DOHH2 (cell line): ENCODE results near the gene CDK19.

Experiments used
- H3F3A ChIP-seq: fragments of 200-600 bp; sonication (generic), shearing (Covaris generic); 2 replicates; pipeline ENCODE4 v1.6.0; 2016; ENCODE audit warnings: antibody characterized with exemption, mild to moderate bottlenecking; ENCODE audit not compliant: control insufficient read depth, insufficient read depth
- H3K27ac ChIP-seq: fragments of 200-600 bp; sonication (generic); 2 replicates; pipeline ENCODE4 v1.5.1; 2014; ENCODE audit warnings: low read depth, mild to moderate bottlenecking, low read length, moderate library complexity
- H3K27me3 ChIP-seq: fragments of 200-600 bp; sonication (generic); 2 replicates; pipeline ENCODE4 v1.6.1; 2014; ENCODE audit warnings: mild to moderate bottlenecking, low read length, mixed read lengths; ENCODE audit not compliant: control insufficient read depth
- H3K36me3 ChIP-seq: fragments of 200-600 bp; sonication (generic); 2 replicates; pipeline ENCODE4 v1.6.1; 2014; ENCODE audit warnings: mild to moderate bottlenecking, low read length, moderate library complexity, mixed read lengths; ENCODE audit not compliant: control insufficient read depth
- H3K4me1 ChIP-seq: fragments of 200-600 bp; sonication (generic); 2 replicates; pipeline ENCODE4 v1.6.1; 2014; ENCODE audit warnings: mild to moderate bottlenecking, low read length, mixed read lengths; ENCODE audit not compliant: control insufficient read depth
- H3K4me2 ChIP-seq: fragments of 200-600 bp; sonication (generic); 2 replicates; pipeline ENCODE4 v1.6.0; 2014; ENCODE audit warnings: mild to moderate bottlenecking, low read length, moderate library complexity
- H3K4me3 ChIP-seq: fragments of 200-600 bp; sonication (generic); 2 replicates; pipeline ENCODE4 v1.5.1; 2014; ENCODE audit warnings: mild to moderate bottlenecking, low read length, mixed read lengths
- H3K79me2 ChIP-seq: fragments of 200-600 bp; sonication (generic); 2 replicates; pipeline ENCODE4 v1.6.1; 2014; ENCODE audit warnings: mild to moderate bottlenecking, low read length, mixed read lengths; ENCODE audit not compliant: control insufficient read depth
- H3K9me2 ChIP-seq: fragments of 200-600 bp; sonication (generic); replicated peaks from 2 replicates; pipeline ENCODE4 v1.6.1; 2014; ENCODE audit warnings: mild to moderate bottlenecking, low read length, mixed read lengths; ENCODE audit not compliant: control insufficient read depth
- H3K9me3 ChIP-seq: fragments of 200-600 bp; sonication (generic); 2 replicates; pipeline ENCODE4 v1.6.1; 2014; ENCODE audit warnings: antibody characterized with exemption, low read length, mixed read lengths; ENCODE audit not compliant: control insufficient read depth, insufficient read depth
- H4K20me1 ChIP-seq: fragments of 200-600 bp; sonication (generic); 2 replicates; pipeline ENCODE4 v1.6.0; 2014; ENCODE audit warnings: low read depth, mild to moderate bottlenecking, antibody characterized with exemption, low read length, moderate library complexity; ENCODE audit not compliant: control insufficient read depth, insufficient read depth
- EZH2phosphoT487 ChIP-seq: fragments of 200-600 bp; sonication (generic); IDR thresholded peaks from 2 replicates; pipeline ENCODE4 v1.6.1; 2017; ENCODE audit warnings: borderline replicate concordance, mild to moderate bottlenecking, antibody characterized with exemption, low read length, moderate library complexity, mixed read lengths
- TF ChIP-seq, protein P1 (sequence below): fragments of 200-600 bp; sonication (generic); IDR thresholded peaks from one replicate; pipeline ENCODE4 v1.5.1; 2014; ENCODE audit warnings: antibody characterized with exemption, mild to moderate bottlenecking, low read depth, low read length; ENCODE audit not compliant: poor library complexity, severe bottlenecking

Gene CDK19

GRCh38 chr6:110800196-110800838 is 15.0 kb downstream of the CDK19 start:
- Histone ChIP-seq H3K9me2 (no peaks in the 10 kb centered on the region), H3F3A (peaks cover 7% of the 10 kb centered on the region), H3K27me3 (no peaks in the 10 kb centered on the region), H3K4me1 (peaks cover 31% of the 10 kb centered on the region), H3K4me3 (no peak overlapping the region), H3K79me2 (peaks cover 94% of the 10 kb centered on the region), H4K20me1 (no peaks in the 10 kb centered on the region; the same call in 1 of the 2 replicates), H3K4me2 (no peak overlapping the region), H3K36me3 (no peaks in the 10 kb centered on the region), H3K27ac (no peak overlapping the region), H3K9me3 (no peaks in the 10 kb centered on the region)
- TF ChIP-seq EZH2phosphoT487 = no peak
- TF ChIP-seq, protein P1, sequence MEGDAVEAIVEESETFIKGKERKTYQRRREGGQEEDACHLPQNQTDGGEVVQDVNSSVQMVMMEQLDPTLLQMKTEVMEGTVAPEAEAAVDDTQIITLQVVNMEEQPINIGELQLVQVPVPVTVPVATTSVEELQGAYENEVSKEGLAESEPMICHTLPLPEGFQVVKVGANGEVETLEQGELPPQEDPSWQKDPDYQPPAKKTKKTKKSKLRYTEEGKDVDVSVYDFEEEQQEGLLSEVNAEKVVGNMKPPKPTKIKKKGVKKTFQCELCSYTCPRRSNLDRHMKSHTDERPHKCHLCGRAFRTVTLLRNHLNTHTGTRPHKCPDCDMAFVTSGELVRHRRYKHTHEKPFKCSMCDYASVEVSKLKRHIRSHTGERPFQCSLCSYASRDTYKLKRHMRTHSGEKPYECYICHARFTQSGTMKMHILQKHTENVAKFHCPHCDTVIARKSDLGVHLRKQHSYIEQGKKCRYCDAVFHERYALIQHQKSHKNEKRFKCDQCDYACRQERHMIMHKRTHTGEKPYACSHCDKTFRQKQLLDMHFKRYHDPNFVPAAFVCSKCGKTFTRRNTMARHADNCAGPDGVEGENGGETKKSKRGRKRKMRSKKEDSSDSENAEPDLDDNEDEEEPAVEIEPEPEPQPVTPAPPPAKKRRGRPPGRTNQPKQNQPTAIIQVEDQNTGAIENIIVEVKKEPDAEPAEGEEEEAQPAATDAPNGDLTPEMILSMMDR = no peak

GRCh38 chr6:110799655-110800054 is 15.6 kb downstream of the CDK19 start:
- H3K27ac ChIP-seq = no peak overlapping the region
- peak overlapping the region; percentile 27; the same call in 1 of the 2 replicates for H3K4me2 ChIP-seq
- peaks cover 94% of the 10 kb centered on the region for H3K79me2 ChIP-seq
- H3K9me3 ChIP-seq = no peaks in the 10 kb centered on the region
- H3F3A ChIP-seq = peaks cover 4% of the 10 kb centered on the region
- TF ChIP-seq, protein P1 = no peak
- TF ChIP-seq EZH2phosphoT487 = no peak
- H3K36me3 ChIP-seq = no peaks in the 10 kb centered on the region
- H3K4me3 ChIP-seq = peak overlapping the region; percentile 11; the same call in 1 of the 2 replicates
- H3K27me3 ChIP-seq = no peaks in the 10 kb centered on the region
- no peaks in the 10 kb centered on the region for H3K9me2 ChIP-seq
- no peaks in the 10 kb centered on the region; the same call in 1 of the 2 replicates for H4K20me1 ChIP-seq
- H3K4me1 ChIP-seq = peaks cover 24% of the 10 kb centered on the region

GRCh38 chr6:110799189-110799588 is 16.1 kb downstream of the CDK19 start:
- Histone ChIP-seq H3K27me3 (no peaks in the 10 kb centered on the region), H3K79me2 (peaks cover 93% of the 10 kb centered on the region), H3K4me1 (peaks cover 23% of the 10 kb centered on the region), H3K9me2 (no peaks in the 10 kb centered on the region), H3K36me3 (no peaks in the 10 kb centered on the region), H3K4me2 (no peak overlapping the region; the same call in 1 of the 2 replicates), H3K9me3 (no peaks in the 10 kb centered on the region), H3F3A (peaks cover 4% of the 10 kb centered on the region), H3K27ac (no peak overlapping the region), H3K4me3 (no peak overlapping the region), H4K20me1 (no peaks in the 10 kb centered on the region; the same call in 1 of the 2 replicates)
- no peak for TF ChIP-seq EZH2phosphoT487
- TF ChIP-seq, protein P1 = no peak
